ENCODE results near the gene RAD51B. TPM values are rescaled to one million over a fixed set of nuclear protein-coding genes. Genes with fewer than 3 reads are reported as not detected.
A peak's percentile ranks its signal among the peaks of the same experiment; 100 is the strongest.

Gene RAD51B
- total RNA-seq, 1 donor from 2014 or later, result 38.6 TPM

DNA sequence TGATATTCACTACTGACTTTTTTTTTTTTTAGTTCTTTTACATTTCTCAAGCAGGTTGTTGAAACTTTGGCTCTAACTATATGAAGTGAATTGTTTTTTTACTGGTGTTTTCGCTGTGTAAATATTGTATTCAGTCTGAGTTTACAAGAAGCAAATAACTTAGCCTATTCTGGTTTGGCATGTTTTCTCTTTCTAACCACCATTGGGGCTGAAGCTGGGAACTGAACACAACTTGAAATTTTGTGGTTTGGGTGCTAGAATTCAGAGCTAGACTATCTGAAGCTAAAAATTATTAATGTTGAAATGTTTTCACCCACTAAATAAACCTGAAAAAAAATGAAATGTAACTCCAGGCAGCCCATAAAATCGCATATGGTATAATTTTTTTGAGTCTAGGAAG is 37.2 kb downstream of the RAD51B start:
- H3K9ac ChIP-seq (ENCODE audit: low read depth in 1 of 3, low read length in 3 of 3), result no peak overlapping the region
- H3K36me3 ChIP-seq (ENCODE audit: control insufficient read depth in 3 of 3, insufficient read depth in 3 of 3, low read length in 3 of 3), result no peaks in the 10 kb centered on the region
- no peak overlapping the region for H3K27ac ChIP-seq (ENCODE audit: low read depth, low read length)
- H3K27me3 ChIP-seq (ENCODE audit: control insufficient read depth in 3 of 3, insufficient read depth in 3 of 3, low read length in 3 of 3), result no peaks in the 10 kb centered on the region
- H3K4me1 ChIP-seq (ENCODE audit: control insufficient read depth in 3 of 3, insufficient read depth in 3 of 3, low read length in 3 of 3), result no peaks in the 10 kb centered on the region
- no peaks in the 10 kb centered on the region for H3K9me3 ChIP-seq (ENCODE audit: control insufficient read depth in 3 of 3, low read length in 3 of 3)
- H3K4me3 ChIP-seq (ENCODE audit: low read length in 3 of 3), result no peak overlapping the region

DNA sequence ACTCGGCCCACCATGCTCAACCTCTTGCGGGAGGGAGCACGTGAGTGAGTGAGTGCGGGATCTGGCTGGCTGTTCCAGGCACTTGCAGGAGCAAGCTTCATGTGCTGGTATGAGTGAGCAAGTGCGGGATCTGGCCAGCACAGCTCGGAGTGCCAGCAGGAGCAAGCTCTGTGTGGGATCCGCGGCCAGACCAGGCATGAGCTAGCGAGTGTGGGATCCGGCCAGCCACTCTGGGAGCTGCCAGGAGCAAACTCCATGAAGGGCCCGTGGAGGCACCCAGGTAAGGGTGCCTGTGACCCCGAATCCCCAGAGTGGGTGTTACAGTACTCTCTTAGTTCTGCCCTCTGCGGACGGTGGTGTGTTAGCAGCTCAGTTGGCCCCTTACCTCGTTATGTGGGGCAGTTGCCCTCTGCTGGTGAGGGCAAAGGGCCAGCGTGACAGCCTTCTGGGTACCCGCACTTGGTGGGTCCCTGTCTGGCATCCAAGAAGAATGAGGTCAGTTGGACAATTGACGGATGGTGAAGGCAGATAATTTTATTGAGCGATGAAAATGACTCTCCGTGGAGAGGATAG is 38.3 kb downstream of the RAD51B start:
- no peaks in the 10 kb centered on the region for H3K27me3 ChIP-seq (ENCODE audit: control insufficient read depth in 3 of 3, insufficient read depth in 3 of 3, low read length in 3 of 3)
- H3K27ac ChIP-seq (ENCODE audit: low read depth, low read length), result no peak overlapping the region
- H3K4me3 ChIP-seq (ENCODE audit: low read length in 3 of 3), result no peak overlapping the region
- no peak overlapping the region for H3K9ac ChIP-seq (ENCODE audit: low read depth in 1 of 3, low read length in 3 of 3)
- H3K9me3 ChIP-seq (ENCODE audit: control insufficient read depth in 3 of 3, low read length in 3 of 3), result no peaks in the 10 kb centered on the region
- H3K4me1 ChIP-seq (ENCODE audit: control insufficient read depth in 3 of 3, insufficient read depth in 3 of 3, low read length in 3 of 3), result no peaks in the 10 kb centered on the region
- no peaks in the 10 kb centered on the region for H3K36me3 ChIP-seq (ENCODE audit: control insufficient read depth in 3 of 3, insufficient read depth in 3 of 3, low read length in 3 of 3)

DNA sequence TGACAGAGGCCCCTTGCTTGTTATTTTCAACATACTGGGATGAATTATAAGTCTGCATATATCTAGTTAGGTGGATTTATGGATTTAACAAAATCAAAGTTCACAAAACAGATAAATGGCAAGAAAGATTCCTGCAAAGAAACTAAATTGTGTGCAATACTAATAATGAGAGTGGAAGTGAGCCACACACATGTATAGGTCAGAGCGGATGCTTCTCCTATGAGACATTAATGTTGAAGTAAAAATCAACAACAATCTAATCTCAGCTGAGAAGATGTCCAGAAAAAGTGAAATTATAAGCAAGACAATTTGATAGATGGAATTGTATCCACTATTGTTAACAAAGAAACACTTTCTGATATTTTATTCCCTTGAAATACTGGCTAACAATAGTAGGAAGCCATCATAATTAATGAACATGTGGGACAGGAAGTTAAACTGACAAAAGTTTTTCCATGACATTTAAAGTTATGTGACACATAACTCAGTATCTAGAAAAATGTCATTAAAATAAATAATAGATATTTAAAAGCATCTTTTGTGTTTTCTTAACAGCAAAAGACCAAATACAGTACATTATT is 39.7 kb downstream of the RAD51B start:
- no peaks in the 10 kb centered on the region for H3K4me1 ChIP-seq (ENCODE audit: control insufficient read depth in 3 of 3, insufficient read depth in 3 of 3, low read length in 3 of 3)
- H3K4me3 ChIP-seq (ENCODE audit: low read length in 3 of 3), result no peak overlapping the region
- H3K36me3 ChIP-seq (ENCODE audit: control insufficient read depth in 3 of 3, insufficient read depth in 3 of 3, low read length in 3 of 3), result no peaks in the 10 kb centered on the region
- no peak overlapping the region for H3K9ac ChIP-seq (ENCODE audit: low read depth in 1 of 3, low read length in 3 of 3)
- no peak overlapping the region for H3K27ac ChIP-seq (ENCODE audit: low read depth, low read length)
- no peaks in the 10 kb centered on the region for H3K27me3 ChIP-seq (ENCODE audit: control insufficient read depth in 3 of 3, insufficient read depth in 3 of 3, low read length in 3 of 3)
- no peaks in the 10 kb centered on the region for H3K9me3 ChIP-seq (ENCODE audit: control insufficient read depth in 3 of 3, low read length in 3 of 3)

DNA sequence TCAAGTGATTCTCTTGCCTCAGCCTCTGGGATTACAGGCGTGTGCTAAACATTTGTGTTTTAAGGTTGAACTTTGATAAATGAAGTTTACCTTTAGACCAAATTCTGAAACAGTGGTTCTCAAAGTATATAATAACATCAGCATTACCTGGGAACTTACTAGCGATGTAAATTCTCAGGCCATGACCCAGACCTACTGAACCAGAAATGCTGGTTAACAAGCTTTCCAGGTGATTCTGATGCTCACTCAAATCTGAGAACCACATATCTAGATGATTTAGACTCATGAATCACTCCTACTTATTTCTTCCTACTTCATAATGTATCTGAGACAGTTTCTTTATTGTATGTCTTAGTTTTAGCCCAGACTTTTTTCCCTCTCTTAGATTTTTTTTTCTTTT is 43.6 kb downstream of the RAD51B start:
- H3K9me3 ChIP-seq (ENCODE audit: control insufficient read depth in 3 of 3, low read length in 3 of 3), result no peaks in the 10 kb centered on the region
- H3K4me3 ChIP-seq (ENCODE audit: low read length in 3 of 3), result no peak overlapping the region
- no peaks in the 10 kb centered on the region for H3K36me3 ChIP-seq (ENCODE audit: control insufficient read depth in 3 of 3, insufficient read depth in 3 of 3, low read length in 3 of 3)
- H3K9ac ChIP-seq (ENCODE audit: low read depth in 1 of 3, low read length in 3 of 3), result no peak overlapping the region
- H3K27ac ChIP-seq (ENCODE audit: low read depth, low read length), result no peak overlapping the region
- H3K27me3 ChIP-seq (ENCODE audit: control insufficient read depth in 3 of 3, insufficient read depth in 3 of 3, low read length in 3 of 3), result no peaks in the 10 kb centered on the region
- no peaks in the 10 kb centered on the region for H3K4me1 ChIP-seq (ENCODE audit: control insufficient read depth in 3 of 3, insufficient read depth in 3 of 3, low read length in 3 of 3)

DNA sequence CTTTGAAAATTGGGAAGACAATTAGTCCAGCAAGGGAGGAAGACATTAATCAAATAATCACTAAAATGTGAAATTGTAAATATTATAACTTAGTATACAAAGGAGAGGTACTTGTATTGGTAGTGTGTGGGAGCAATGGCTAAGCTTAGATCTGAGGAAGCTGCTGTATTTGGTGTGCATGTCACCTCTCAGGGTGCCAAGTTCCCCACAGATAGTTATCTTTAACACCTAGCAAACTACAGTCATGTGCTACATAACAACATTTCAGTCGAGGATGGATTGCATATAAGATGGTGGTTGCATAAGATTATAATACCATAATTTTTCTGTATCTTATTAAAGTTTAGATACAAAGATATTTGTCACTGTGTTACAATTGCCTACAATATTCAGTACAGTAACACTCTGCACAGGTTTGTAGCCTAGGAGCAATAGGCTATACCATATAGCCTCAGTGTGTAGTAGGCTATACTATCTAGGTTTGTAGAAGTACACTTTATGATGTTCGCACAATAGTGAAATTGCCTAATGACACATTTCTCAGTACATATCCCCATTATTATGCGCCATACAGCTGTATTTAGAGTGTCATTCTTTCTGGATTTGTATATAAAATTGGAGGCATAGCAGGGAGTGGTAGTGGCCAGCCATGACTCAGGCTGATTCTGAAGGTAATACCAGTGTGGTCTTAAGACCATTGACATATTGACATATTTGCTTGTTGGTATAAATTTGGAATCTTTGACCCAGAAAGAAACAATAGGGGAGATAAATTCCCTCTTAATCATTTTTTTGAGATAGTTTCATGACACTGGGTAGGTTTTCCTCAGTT is 55.8 kb downstream of the RAD51B start:
- H3K27ac ChIP-seq (ENCODE audit: low read depth, low read length), result no peak overlapping the region
- H3K36me3 ChIP-seq (ENCODE audit: control insufficient read depth in 3 of 3, insufficient read depth in 3 of 3, low read length in 3 of 3), result no peaks in the 10 kb centered on the region
- no peak overlapping the region for H3K9ac ChIP-seq (ENCODE audit: low read depth in 1 of 3, low read length in 3 of 3)
- no peak overlapping the region for H3K4me3 ChIP-seq (ENCODE audit: low read length in 3 of 3)
- H3K9me3 ChIP-seq (ENCODE audit: control insufficient read depth in 3 of 3, low read length in 3 of 3), result no peaks in the 10 kb centered on the region
- no peaks in the 10 kb centered on the region for H3K27me3 ChIP-seq (ENCODE audit: control insufficient read depth in 3 of 3, insufficient read depth in 3 of 3, low read length in 3 of 3)
- no peaks in the 10 kb centered on the region for H3K4me1 ChIP-seq (ENCODE audit: control insufficient read depth in 3 of 3, insufficient read depth in 3 of 3, low read length in 3 of 3)

DNA sequence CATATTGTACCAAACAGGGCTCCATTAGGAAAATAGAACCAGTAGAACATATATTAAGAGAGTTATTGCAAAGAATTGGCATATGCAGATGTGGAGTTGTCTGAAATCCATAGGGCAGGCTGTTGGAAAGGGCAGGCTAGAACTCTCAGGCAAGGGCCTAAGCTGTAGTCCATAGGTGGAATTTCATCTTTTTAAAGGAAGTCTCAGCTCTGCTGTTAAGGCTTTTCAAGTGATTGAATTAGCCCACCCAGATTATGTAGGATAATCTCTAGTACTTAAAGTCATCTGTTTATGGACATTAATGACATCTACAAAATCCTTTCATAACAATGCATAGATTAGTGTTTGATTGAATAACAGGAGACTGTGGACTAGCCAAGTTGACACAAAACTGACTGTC is 59.4 kb downstream of the RAD51B start:
- Histone ChIP-seq H3K36me3 (ENCODE audit: control insufficient read depth in 3 of 3, insufficient read depth in 3 of 3, low read length in 3 of 3) (no peaks in the 10 kb centered on the region), H3K4me1 (ENCODE audit: control insufficient read depth in 3 of 3, insufficient read depth in 3 of 3, low read length in 3 of 3) (peaks cover 0 to 1% (median 0%) of the 10 kb centered on the region in 3 donors), H3K9me3 (ENCODE audit: control insufficient read depth in 3 of 3, low read length in 3 of 3) (no peaks in the 10 kb centered on the region), H3K27ac (ENCODE audit: low read depth, low read length) (no peak overlapping the region), H3K4me3 (ENCODE audit: low read length in 3 of 3) (no peak overlapping the region), H3K27me3 (ENCODE audit: control insufficient read depth in 3 of 3, insufficient read depth in 3 of 3, low read length in 3 of 3) (no peaks in the 10 kb centered on the region), H3K9ac (ENCODE audit: low read depth in 1 of 3, low read length in 3 of 3) (no peak overlapping the region)

DNA sequence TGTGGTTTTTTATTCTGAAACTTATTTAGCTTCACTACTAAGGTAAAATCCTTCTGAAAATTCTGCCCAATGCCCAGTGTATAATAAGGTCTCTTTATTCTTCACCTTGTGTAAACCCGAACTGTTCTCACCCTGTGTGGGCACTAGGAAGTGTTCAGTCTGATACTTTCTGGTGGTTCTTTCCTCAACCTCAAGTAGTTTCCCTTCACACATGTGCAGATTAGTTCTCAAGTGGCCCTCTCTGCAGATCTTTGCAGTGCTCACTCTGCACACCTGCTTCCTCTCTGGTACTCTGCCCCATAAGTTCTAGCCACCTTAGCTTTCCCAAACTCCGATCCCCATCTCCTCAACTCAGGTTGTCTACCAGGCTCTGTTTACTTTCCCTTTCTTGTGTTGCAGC is 61.6 kb downstream of the RAD51B start:
- peaks cover 0 to 4% (median 0%) of the 10 kb centered on the region in 3 donors for H3K4me1 ChIP-seq (ENCODE audit: control insufficient read depth in 3 of 3, insufficient read depth in 3 of 3, low read length in 3 of 3)
- no peak overlapping the region for H3K9ac ChIP-seq (ENCODE audit: low read depth in 1 of 3, low read length in 3 of 3)
- no peaks in the 10 kb centered on the region for H3K27me3 ChIP-seq (ENCODE audit: control insufficient read depth in 3 of 3, insufficient read depth in 3 of 3, low read length in 3 of 3)
- H3K27ac ChIP-seq (ENCODE audit: low read depth, low read length), result no peak overlapping the region
- H3K9me3 ChIP-seq (ENCODE audit: control insufficient read depth in 3 of 3, low read length in 3 of 3), result no peaks in the 10 kb centered on the region
- no peaks in the 10 kb centered on the region for H3K36me3 ChIP-seq (ENCODE audit: control insufficient read depth in 3 of 3, insufficient read depth in 3 of 3, low read length in 3 of 3)
- no peak overlapping the region for H3K4me3 ChIP-seq (ENCODE audit: low read length in 3 of 3)

DNA sequence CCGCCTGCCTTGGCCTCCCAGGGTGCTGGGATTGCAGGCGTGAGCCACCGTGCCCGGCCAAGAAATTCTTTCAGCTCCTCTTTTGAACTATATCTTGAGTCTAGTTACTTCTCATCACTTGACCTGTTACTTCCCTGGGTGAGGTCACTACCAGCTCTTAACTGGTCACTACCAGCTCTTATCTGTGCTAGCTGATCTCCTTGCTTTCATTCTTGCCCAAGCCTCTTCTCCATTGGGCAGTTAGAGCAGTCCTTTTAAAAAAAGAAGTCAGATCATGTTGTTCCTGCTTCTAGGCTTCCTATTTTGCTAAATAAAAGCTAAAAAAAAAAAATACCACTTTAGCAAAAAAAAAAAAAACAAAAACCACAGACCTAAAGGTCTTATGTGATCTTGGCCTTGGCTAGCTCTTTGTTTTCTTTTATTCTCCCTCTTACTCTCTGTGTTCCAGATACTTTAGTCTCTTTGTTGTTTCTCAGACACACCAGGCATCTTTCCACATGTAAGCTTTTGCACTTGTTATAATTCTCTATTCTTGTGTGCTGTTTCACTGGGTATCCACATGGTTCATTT is 63.5 kb downstream of the RAD51B start:
- H3K27ac ChIP-seq (ENCODE audit: low read depth, low read length), result no peak overlapping the region
- peaks cover 0 to 4% (median 0%) of the 10 kb centered on the region in 3 donors for H3K4me1 ChIP-seq (ENCODE audit: control insufficient read depth in 3 of 3, insufficient read depth in 3 of 3, low read length in 3 of 3)
- H3K27me3 ChIP-seq (ENCODE audit: control insufficient read depth in 3 of 3, insufficient read depth in 3 of 3, low read length in 3 of 3), result no peaks in the 10 kb centered on the region
- no peak overlapping the region for H3K9ac ChIP-seq (ENCODE audit: low read depth in 1 of 3, low read length in 3 of 3)
- no peak overlapping the region for H3K4me3 ChIP-seq (ENCODE audit: low read length in 3 of 3)
- H3K36me3 ChIP-seq (ENCODE audit: control insufficient read depth in 3 of 3, insufficient read depth in 3 of 3, low read length in 3 of 3), result no peaks in the 10 kb centered on the region
- H3K9me3 ChIP-seq (ENCODE audit: control insufficient read depth in 3 of 3, low read length in 3 of 3), result no peaks in the 10 kb centered on the region

DNA sequence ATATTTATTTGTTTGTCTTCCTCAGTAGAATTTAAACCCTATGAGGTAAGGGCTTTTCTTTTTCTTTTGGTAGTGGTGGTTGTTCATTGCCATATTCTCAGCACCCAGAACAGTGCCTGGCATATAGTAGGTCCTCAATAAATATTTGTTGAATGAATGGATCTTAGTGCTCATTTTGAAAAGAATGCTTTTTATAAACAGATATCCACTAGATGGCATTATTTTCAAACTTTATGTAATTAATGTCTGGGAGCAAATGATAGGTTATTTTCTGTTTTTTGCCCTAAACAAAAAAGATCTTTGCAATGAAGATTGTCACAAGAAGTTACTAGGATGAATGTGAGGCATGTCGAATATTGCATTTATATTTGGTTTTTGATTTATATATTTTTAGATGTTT is 64.1 kb downstream of the RAD51B start:
- H3K4me3 ChIP-seq (ENCODE audit: low read length in 3 of 3), result no peak overlapping the region
- no peaks in the 10 kb centered on the region for H3K9me3 ChIP-seq (ENCODE audit: control insufficient read depth in 3 of 3, low read length in 3 of 3)
- no peak overlapping the region for H3K27ac ChIP-seq (ENCODE audit: low read depth, low read length)
- H3K36me3 ChIP-seq (ENCODE audit: control insufficient read depth in 3 of 3, insufficient read depth in 3 of 3, low read length in 3 of 3), result no peaks in the 10 kb centered on the region
- no peaks in the 10 kb centered on the region for H3K27me3 ChIP-seq (ENCODE audit: control insufficient read depth in 3 of 3, insufficient read depth in 3 of 3, low read length in 3 of 3)
- H3K9ac ChIP-seq (ENCODE audit: low read depth in 1 of 3, low read length in 3 of 3), result no peak overlapping the region
- H3K4me1 ChIP-seq (ENCODE audit: control insufficient read depth in 3 of 3, insufficient read depth in 3 of 3, low read length in 3 of 3), result peaks cover 0 to 4% (median 0%) of the 10 kb centered on the region in 3 donors

DNA sequence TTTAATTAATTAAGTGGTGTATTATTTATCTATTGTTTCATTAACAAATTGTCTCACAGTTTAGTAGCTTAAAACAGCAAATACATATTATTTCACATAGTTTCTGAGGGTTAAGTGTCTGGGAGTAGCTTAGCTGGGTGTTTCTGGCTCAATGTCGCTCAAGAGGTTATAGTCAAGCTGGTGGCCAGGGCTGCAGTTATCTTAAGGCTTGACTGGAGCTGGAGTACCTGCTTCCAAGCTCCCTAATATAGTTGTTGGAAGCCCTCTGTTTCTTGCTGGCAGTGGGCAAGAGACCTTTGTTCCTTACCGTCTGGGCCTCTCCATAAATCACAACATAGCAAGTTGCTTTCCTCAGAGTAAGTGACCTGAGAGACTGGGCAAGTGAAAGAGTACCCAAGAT is 66.6 kb downstream of the RAD51B start:
- Histone ChIP-seq H3K4me1 (ENCODE audit: control insufficient read depth in 3 of 3, insufficient read depth in 3 of 3, low read length in 3 of 3) (peaks cover 0 to 4% (median 0%) of the 10 kb centered on the region in 3 donors), H3K27ac (ENCODE audit: low read depth, low read length) (no peak overlapping the region), H3K27me3 (ENCODE audit: control insufficient read depth in 3 of 3, insufficient read depth in 3 of 3, low read length in 3 of 3) (no peaks in the 10 kb centered on the region), H3K36me3 (ENCODE audit: control insufficient read depth in 3 of 3, insufficient read depth in 3 of 3, low read length in 3 of 3) (no peaks in the 10 kb centered on the region), H3K4me3 (ENCODE audit: low read length in 3 of 3) (peak overlapping the region in 1 of 3 donors; percentile 15), H3K9ac (ENCODE audit: low read depth in 1 of 3, low read length in 3 of 3) (no peak overlapping the region), H3K9me3 (ENCODE audit: control insufficient read depth in 3 of 3, low read length in 3 of 3) (no peaks in the 10 kb centered on the region)
